ENCODE results near the gene CUBN.
"Not testable (repeated sequence)": the region's sequence is repeated elsewhere in the genome, so short reads cannot be mapped to it uniquely, and the experiment has no call there.

CUBN gene

GRCh38 chr10:16867556-16867955, 262.1 kb downstream of the CUBN start:
- peak; percentile 58 for DNase-seq (ENCODE audit: low read depth)

- no peak for DNase-seq (ENCODE audit: low read depth)
These were observed 262.9 kb downstream of the CUBN start for GRCh38 chr10:16866541-16867275.

- DNase-seq (ENCODE audit: low read depth) = no peak
These were observed 263.8 kb downstream of the CUBN start for GRCh38 chr10:16865766-16866165.

GRCh38 chr10:16863766-16864165, 265.8 kb downstream of the CUBN start:
- no peak for DNase-seq (ENCODE audit: low read depth)

- DNase-seq (ENCODE audit: low read depth) = no peak
These were observed 272.2 kb downstream of the CUBN start for GRCh38 chr10:16857419-16857818.

- no peak for DNase-seq (ENCODE audit: low read depth)
These were observed 273.0 kb downstream of the CUBN start for GRCh38 chr10:16856567-16856966.

- no peak for DNase-seq (ENCODE audit: low read depth)
These were observed 273.5 kb downstream of the CUBN start for GRCh38 chr10:16856092-16856491.

GRCh38 chr10:16854623-16855022, 275.0 kb downstream of the CUBN start:
- DNase-seq (ENCODE audit: low read depth) = no peak

- no peak for DNase-seq (ENCODE audit: low read depth)
These were observed 275.8 kb downstream of the CUBN start for GRCh38 chr10:16853809-16854208.

GRCh38 chr10:16853201-16853600, 276.4 kb downstream of the CUBN start:
- no peak for DNase-seq (ENCODE audit: low read depth)

GRCh38 chr10:16852624-16853023, 277.0 kb downstream of the CUBN start:
- DNase-seq (ENCODE audit: low read depth) = no peak

GRCh38 chr10:16848562-16849154, 281.0 kb downstream of the CUBN start:
- no peak for DNase-seq (ENCODE audit: low read depth)

GRCh38 chr10:16847644-16848043, 282.0 kb downstream of the CUBN start:
- DNase-seq (ENCODE audit: low read depth) = no peak

- DNase-seq (ENCODE audit: low read depth) = no peak
These were observed 284.4 kb downstream of the CUBN start for GRCh38 chr10:16845248-16845647.

GRCh38 chr10:16843252-16843870, 286.2 kb downstream of the CUBN start:
- peak; percentile 74 for DNase-seq (ENCODE audit: low read depth)

- no peak for DNase-seq (ENCODE audit: low read depth)
These were observed 294.4 kb downstream of the CUBN start for GRCh38 chr10:16835228-16835627.

- peak; percentile 96 for DNase-seq (ENCODE audit: low read depth)
These were observed 297.1 kb downstream of the CUBN start for GRCh38 chr10:16832351-16833080.

- peak; percentile 82 for DNase-seq (ENCODE audit: low read depth)
These were observed 300.9 kb downstream of the CUBN start for GRCh38 chr10:16828701-16829175.

- peak; percentile 74 for DNase-seq (ENCODE audit: low read depth)
These were observed 301.5 kb downstream of the CUBN start for GRCh38 chr10:16828114-16828568.

- not testable (repeated sequence) for DNase-seq (ENCODE audit: low read depth)
These were observed 302.1 kb downstream of the CUBN start for GRCh38 chr10:16827474-16827873.

- no peak for DNase-seq (ENCODE audit: low read depth)
These were observed 306.8 kb downstream of the CUBN start for GRCh38 chr10:16822726-16823360.

GRCh38 chr10:16822027-16822426, 307.6 kb downstream of the CUBN start:
- no peak for DNase-seq (ENCODE audit: low read depth)

Measured in GM04504 (cell line).